Measurements from ENCODE around the gene ZBTB7A. TPM values are rescaled to one million over a fixed set of nuclear protein-coding genes. Genes with fewer than 3 reads are reported as not detected.

The ZBTB7A gene
- total RNA-seq, 4 donors from 2014 or later: 10.8 to 72.9 (median 14.1) TPM

DNA sequence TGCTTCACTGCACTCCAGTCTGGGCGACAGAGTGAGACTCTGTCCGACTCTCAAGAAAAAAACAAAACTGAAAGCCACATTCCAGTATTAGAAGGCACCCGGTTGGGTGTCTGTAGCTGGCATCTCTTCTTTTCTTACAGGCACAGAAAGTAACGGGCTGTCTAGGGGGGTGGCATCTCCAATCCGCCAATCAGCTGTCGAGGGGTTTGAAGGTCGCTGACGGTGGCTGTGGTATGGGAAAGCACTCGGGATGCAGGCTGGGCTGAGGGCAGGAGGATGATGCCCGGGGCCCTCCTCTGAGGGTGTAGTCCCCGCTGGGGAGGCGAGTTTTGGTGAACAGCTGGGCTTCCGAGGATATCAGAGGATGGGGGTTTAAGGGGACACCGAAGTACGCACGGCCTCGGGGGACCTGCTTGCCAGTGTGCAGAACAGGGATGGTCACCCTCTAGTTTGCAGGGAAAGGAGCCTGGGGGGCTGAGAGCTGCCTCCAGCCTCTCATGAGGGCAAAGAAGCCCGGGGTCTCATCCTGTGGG lies 27.0 kb upstream of the ZBTB7A start:
- Histone ChIP-seq H3K4me3 (no peak overlapping the region), H3K36me3 (no peaks in the 10 kb centered on the region), H3K4me1 (no peaks in the 10 kb centered on the region), H3K27me3 (no peaks in the 10 kb centered on the region), H3K27ac (no peak overlapping the region), H3K9me3 (no peaks in the 10 kb centered on the region)
- DNase-seq: no peak
- TF ChIP-seq, protein P1, sequence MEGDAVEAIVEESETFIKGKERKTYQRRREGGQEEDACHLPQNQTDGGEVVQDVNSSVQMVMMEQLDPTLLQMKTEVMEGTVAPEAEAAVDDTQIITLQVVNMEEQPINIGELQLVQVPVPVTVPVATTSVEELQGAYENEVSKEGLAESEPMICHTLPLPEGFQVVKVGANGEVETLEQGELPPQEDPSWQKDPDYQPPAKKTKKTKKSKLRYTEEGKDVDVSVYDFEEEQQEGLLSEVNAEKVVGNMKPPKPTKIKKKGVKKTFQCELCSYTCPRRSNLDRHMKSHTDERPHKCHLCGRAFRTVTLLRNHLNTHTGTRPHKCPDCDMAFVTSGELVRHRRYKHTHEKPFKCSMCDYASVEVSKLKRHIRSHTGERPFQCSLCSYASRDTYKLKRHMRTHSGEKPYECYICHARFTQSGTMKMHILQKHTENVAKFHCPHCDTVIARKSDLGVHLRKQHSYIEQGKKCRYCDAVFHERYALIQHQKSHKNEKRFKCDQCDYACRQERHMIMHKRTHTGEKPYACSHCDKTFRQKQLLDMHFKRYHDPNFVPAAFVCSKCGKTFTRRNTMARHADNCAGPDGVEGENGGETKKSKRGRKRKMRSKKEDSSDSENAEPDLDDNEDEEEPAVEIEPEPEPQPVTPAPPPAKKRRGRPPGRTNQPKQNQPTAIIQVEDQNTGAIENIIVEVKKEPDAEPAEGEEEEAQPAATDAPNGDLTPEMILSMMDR (IDR thresholded peaks at IDR 0.05): no peak
- TF ChIP-seq POLR2A (IDR thresholded peaks at IDR 0.05): no peak
- intact Hi-C loops (cut with DNase I; ENCODE audit: low total_unique reads): no loop called here

DNA sequence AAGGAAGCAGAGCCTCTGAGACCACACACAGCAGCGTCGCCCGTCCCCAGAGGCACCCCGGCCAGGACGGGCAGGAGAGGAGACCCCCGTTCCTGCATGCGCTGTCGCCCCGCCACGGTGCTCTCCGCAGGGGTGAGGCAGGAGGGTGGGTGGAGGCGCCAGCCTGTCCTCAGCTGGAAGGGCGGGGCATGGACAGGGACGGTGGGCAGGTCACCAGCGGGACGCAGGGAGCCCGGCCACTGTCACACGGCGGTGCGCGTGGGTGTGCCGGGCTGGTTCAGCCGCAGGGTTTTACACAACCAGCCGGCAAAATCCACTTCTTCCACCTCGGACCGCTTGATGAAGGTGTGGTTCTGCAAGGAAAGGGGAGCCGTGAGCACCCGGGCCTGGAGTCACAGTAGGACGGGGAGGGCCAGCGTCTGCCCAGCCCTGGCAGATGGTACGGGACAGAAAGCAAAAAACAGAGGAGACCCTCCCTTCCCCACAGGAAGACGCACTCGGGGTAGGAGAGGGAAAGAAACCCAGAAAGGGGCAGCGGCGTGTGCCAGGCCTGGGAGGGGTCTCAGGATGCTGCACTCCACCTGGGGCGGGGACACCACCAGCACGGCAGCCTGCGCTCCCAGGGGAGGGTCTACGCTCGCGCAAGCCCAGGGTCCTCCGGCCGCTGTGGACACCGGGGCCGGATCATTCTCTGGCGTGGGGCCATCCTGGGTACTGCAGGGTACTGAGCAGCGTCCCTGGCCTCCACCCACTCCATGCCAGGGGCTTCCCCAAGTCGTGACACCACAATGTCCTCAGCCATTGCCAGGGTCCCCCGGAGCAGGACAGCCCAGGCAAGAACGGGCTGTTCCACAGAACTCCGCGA lies 23.9 kb upstream of the ZBTB7A start:
- TF ChIP-seq POLR2A (IDR thresholded peaks at IDR 0.05): no peak
- TF ChIP-seq, protein P1 (IDR thresholded peaks at IDR 0.05): no peak
- Histone ChIP-seq H3K27ac (no peak overlapping the region), H3K36me3 (no peaks in the 10 kb centered on the region), H3K4me1 (no peaks in the 10 kb centered on the region), H3K27me3 (no peaks in the 10 kb centered on the region), H3K4me3 (no peak overlapping the region), H3K9me3 (no peaks in the 10 kb centered on the region)
- no peak for DNase-seq
- intact Hi-C loops (cut with DNase I; ENCODE audit: low total_unique reads): no loop called here

DNA sequence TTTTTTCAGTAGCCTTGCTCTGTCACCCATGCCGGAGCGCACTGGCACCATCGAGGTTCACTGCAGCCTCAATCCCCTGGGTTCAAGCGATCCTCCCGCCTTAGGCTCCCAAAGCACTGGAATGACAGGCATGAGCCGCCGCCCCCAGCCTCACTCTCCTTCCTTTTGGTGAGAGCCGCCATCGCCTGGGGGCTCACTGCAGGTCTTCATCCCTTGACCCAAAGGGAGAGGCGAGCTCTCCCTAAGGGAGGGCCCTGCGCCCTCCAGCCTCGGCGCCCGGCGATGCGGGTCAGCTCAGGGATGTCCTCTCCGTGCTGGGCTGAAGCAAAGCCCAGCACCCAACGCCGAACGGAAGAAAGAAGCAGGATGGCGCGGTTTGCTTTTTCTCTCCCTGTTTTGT lies 23.2 kb upstream of the ZBTB7A start:
- H3K4me3 ChIP-seq: no peak overlapping the region

DNA sequence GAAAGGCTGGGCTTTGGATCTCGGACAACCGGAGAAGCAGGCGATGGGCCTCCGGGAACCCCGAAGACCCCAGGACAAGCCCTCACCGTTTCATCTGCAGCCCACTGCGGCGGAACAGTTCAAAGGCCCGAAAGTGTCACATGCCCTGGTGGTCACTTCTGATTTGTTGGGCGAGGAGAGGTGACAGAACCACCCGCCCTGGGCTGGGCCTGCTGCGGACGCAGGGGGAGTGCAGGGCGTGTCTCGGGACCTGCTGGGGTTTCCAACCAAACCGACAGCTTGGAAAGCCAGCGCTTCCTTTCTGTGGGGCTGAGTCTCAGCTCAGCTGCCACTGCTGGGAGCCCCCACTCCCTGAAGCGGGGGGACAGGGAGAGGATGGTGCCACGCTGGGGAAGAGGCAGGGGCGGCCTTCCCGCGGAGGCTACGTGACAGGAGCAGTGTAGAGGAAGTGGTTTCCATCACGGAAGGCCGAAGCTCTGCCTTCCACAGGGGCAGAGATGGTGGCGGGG lies 22.8 kb upstream of the ZBTB7A start:
- Histone ChIP-seq H3K4me1 (no peaks in the 10 kb centered on the region), H3K27ac (no peak overlapping the region), H3K4me3 (no peak overlapping the region), H3K36me3 (no peaks in the 10 kb centered on the region), H3K27me3 (no peaks in the 10 kb centered on the region), H3K9me3 (no peaks in the 10 kb centered on the region)
- no peak for DNase-seq
- intact Hi-C loops (cut with DNase I; ENCODE audit: low total_unique reads): no loop called here
- no peak for TF ChIP-seq POLR2A (IDR thresholded peaks at IDR 0.05)
- TF ChIP-seq, protein P1 (IDR thresholded peaks at IDR 0.05): no peak

More for the DNA sequence above, 23.2 kb upstream of the ZBTB7A start:
- Histone ChIP-seq H3K9me3 (no peaks in the 10 kb centered on the region), H3K27me3 (no peaks in the 10 kb centered on the region), H3K27ac (no peak overlapping the region), H3K36me3 (no peaks in the 10 kb centered on the region), H3K4me1 (no peaks in the 10 kb centered on the region)
- no peak for DNase-seq
- no peak for TF ChIP-seq POLR2A (IDR thresholded peaks at IDR 0.05)
- TF ChIP-seq, protein P1 (IDR thresholded peaks at IDR 0.05): no peak
- intact Hi-C loops (cut with DNase I; ENCODE audit: low total_unique reads): no loop called here

DNA sequence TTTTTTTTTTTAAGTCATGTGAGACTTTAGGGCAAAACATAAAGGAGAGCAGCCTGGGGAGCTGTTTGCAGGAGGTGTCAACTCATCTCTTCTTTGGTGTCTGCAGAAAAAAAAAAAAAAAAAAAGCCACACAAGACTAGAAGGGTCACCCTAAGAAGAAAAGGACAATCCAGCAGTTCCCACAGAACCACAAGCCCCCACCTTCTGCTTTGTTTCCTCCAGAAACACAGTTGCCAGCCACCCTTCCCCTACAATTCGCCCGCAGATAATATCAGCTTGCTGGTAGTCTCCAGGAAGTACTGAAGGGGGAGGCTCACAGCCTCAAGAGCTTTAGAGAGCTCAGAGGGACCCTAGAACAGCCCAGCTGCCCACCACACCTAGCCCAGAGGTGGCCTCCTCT lies 22.3 kb upstream of the ZBTB7A start:
- Histone ChIP-seq H3K27ac (no peak overlapping the region), H3K36me3 (no peaks in the 10 kb centered on the region), H3K4me3 (no peak overlapping the region), H3K4me1 (no peaks in the 10 kb centered on the region), H3K27me3 (no peaks in the 10 kb centered on the region), H3K9me3 (no peaks in the 10 kb centered on the region)
- TF ChIP-seq POLR2A (IDR thresholded peaks at IDR 0.05): no peak
- TF ChIP-seq, protein P1 (IDR thresholded peaks at IDR 0.05): no peak
- intact Hi-C loops (cut with DNase I; ENCODE audit: low total_unique reads): no loop called here
- no peak for DNase-seq
